ENCODE measurements around the gene WDR27.

GRCh38 chr6:169723200-169723909, 21.5 kb upstream of the WDR27 start:
- TF ChIP-seq CTCF (IDR thresholded peaks at IDR 0.05) (no peak), POLR2A (IDR thresholded peaks at IDR 0.05; ENCODE audit: low read length) (no peak; the same call in 1 of the 2 replicates), NR3C1 (IDR thresholded peaks at IDR 0.05) (no peak), JUNB (IDR thresholded peaks at IDR 0.05) (no peak), REST (IDR thresholded peaks at IDR 0.05) (no peak), MYC (IDR thresholded peaks at IDR 0.05; ENCODE audit: borderline replicate concordance, low read length) (no peak), CEBPB (IDR thresholded peaks at IDR 0.05) (no peak), ELK1 (IDR thresholded peaks at IDR 0.05; ENCODE audit: low read depth, low read length) (no peak), GATA3 (IDR thresholded peaks at IDR 0.05; ENCODE audit: borderline replicate concordance) (no peak), ZNF302 (CRISPR knock-in tag; IDR thresholded peaks at IDR 0.05) (no peak)
- TF ChIP-seq, protein P1, sequence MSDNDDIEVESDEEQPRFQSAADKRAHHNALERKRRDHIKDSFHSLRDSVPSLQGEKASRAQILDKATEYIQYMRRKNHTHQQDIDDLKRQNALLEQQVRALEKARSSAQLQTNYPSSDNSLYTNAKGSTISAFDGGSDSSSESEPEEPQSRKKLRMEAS (IDR thresholded peaks at IDR 0.05): no peak
